ENCODE results near the gene NAV2.
"Not testable (repeated sequence)": the region's sequence is repeated elsewhere in the genome, so short reads cannot be mapped to it uniquely, and the experiment has no call there.

NAV2 gene

DNA sequence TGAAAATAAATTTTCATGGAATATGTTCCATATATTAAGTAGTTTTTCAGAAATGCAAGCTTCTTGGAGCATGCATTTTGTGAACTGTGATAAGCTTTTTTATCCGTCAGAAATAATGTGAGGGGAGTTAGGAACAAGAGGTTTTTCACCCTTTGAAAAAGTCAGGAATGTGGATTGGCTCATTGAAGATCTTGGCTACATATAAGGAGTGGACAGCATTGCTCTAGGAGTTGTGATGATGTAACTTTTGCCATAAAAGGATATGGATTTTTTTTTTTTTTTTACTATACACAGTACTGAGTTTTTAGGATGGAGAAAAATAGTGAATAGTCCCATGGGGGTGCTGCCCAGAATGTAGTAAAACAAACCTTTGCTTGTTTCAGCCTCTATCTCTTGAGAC, 180.2 kb downstream of the NAV2 start:
- no peak overlapping the region for H4K8ac ChIP-seq (ENCODE audit: low read depth, low read length)
- H4K12ac ChIP-seq (ENCODE audit: low read depth, low read length) = no peak overlapping the region
- no peak overlapping the region for H3K4me3 ChIP-seq (ENCODE audit: low read depth, low read length)
- no peak overlapping the region for H2AK5ac ChIP-seq (ENCODE audit: low read length)
- no peak overlapping the region for H3K14ac ChIP-seq (ENCODE audit: low read length)
- H3K23ac ChIP-seq (ENCODE audit: low read length) = no peak overlapping the region
- no peaks in the 10 kb centered on the region for H3K36me3 ChIP-seq (ENCODE audit: control insufficient read depth in 1 of 2, insufficient read depth in 2 of 2, low read length in 2 of 2)
- no peaks in the 10 kb centered on the region for H3K9me3 ChIP-seq (ENCODE audit: insufficient read depth, low read depth, low read length)
- no peak overlapping the region for H3K4me2 ChIP-seq (ENCODE audit: low read length)
- no peak overlapping the region for H3K27ac ChIP-seq (ENCODE audit: low read depth, low read length)
- H3K4ac ChIP-seq (ENCODE audit: low read depth, low read length) = no peak overlapping the region
- H3K4me1 ChIP-seq (ENCODE audit: control insufficient read depth in 1 of 2, insufficient read depth in 2 of 2, low read length in 2 of 2) = peaks cover 0 to 9% of the 10 kb centered on the region in 2 experiments
- H3K18ac ChIP-seq (ENCODE audit: low read length) = no peak overlapping the region
- WGBS (ENCODE audit: extremely low coverage, insufficient coverage, insufficient read length) = no CpG with 5 or more reads among the region's 1 CpG
- no peak overlapping the region for H2BK5ac ChIP-seq (ENCODE audit: low read depth, low read length, poor library complexity)
- H2BK120ac ChIP-seq (ENCODE audit: insufficient read depth, low read length, poor library complexity) = no peak overlapping the region
- no peak overlapping the region for H3K9ac ChIP-seq (ENCODE audit: low read length)
- H3K79me1 ChIP-seq (ENCODE audit: low read length) = no peaks in the 10 kb centered on the region
- H2AFZ ChIP-seq (ENCODE audit: insufficient read depth, low read length, poor library complexity) = no peak overlapping the region
- no peak overlapping the region for H4K91ac ChIP-seq (ENCODE audit: low read depth, low read length)
- H3K79me2 ChIP-seq (ENCODE audit: control insufficient read depth, insufficient read depth, low read length, poor library complexity) = no peaks in the 10 kb centered on the region
- H3K27me3 ChIP-seq (ENCODE audit: insufficient read depth, low read length) = no peaks in the 10 kb centered on the region
- DNase-seq = no peak
- H2BK12ac ChIP-seq (ENCODE audit: low read length) = no peak overlapping the region

DNA sequence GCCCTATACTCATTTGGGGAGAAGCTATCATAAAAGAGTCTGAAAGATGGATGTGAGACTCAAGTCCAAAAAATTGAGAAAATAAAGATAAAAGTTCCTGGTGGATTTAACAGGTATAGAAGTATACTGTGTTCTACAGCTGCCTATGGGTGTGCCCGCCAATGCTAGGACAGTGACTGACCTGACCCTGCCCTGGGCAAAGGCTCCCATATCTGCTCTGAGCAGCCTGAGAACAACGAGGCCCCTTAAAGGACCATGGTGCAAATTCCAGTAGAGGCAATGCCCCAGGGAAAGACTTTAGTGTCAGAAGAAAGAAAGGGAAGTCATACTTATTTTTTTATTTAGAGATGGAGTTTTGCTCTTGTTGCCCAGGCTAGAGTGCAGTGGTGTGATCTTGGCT, 181.8 kb downstream of the NAV2 start:
- Histone ChIP-seq H3K18ac (ENCODE audit: low read length) (no peak overlapping the region), H3K9me3 (ENCODE audit: insufficient read depth, low read depth, low read length) (no peaks in the 10 kb centered on the region), H3K79me1 (ENCODE audit: low read length) (no peaks in the 10 kb centered on the region), H2AFZ (ENCODE audit: insufficient read depth, low read length, poor library complexity) (no peak overlapping the region), H4K12ac (ENCODE audit: low read depth, low read length) (no peak overlapping the region), H3K14ac (ENCODE audit: low read length) (no peak overlapping the region), H3K9ac (ENCODE audit: low read length) (no peak overlapping the region), H3K4me3 (ENCODE audit: low read depth, low read length) (no peak overlapping the region), H4K8ac (ENCODE audit: low read depth, low read length) (no peak overlapping the region), H4K91ac (ENCODE audit: low read depth, low read length) (no peak overlapping the region), H3K4me1 (ENCODE audit: control insufficient read depth in 1 of 2, insufficient read depth in 2 of 2, low read length in 2 of 2) (peaks cover 0 to 9% of the 10 kb centered on the region in 2 experiments), H2AK5ac (ENCODE audit: low read length) (no peak overlapping the region), H2BK120ac (ENCODE audit: insufficient read depth, low read length, poor library complexity) (no peak overlapping the region), H3K4ac (ENCODE audit: low read depth, low read length) (no peak overlapping the region), H3K36me3 (ENCODE audit: control insufficient read depth in 1 of 2, insufficient read depth in 2 of 2, low read length in 2 of 2) (no peaks in the 10 kb centered on the region), H3K79me2 (ENCODE audit: control insufficient read depth, insufficient read depth, low read length, poor library complexity) (no peaks in the 10 kb centered on the region), H2BK5ac (ENCODE audit: low read depth, low read length, poor library complexity) (no peak overlapping the region), H3K23ac (ENCODE audit: low read length) (no peak overlapping the region), H3K4me2 (ENCODE audit: low read length) (no peak overlapping the region), H3K27ac (ENCODE audit: low read depth, low read length) (no peak overlapping the region), H2BK12ac (ENCODE audit: low read length) (no peak overlapping the region), H3K27me3 (ENCODE audit: insufficient read depth, low read length) (no peaks in the 10 kb centered on the region)
- no CpG with 5 or more reads among the region's 2 CpGs for WGBS (ENCODE audit: extremely low coverage, insufficient coverage, insufficient read length)
- DNase-seq = no peak

DNA sequence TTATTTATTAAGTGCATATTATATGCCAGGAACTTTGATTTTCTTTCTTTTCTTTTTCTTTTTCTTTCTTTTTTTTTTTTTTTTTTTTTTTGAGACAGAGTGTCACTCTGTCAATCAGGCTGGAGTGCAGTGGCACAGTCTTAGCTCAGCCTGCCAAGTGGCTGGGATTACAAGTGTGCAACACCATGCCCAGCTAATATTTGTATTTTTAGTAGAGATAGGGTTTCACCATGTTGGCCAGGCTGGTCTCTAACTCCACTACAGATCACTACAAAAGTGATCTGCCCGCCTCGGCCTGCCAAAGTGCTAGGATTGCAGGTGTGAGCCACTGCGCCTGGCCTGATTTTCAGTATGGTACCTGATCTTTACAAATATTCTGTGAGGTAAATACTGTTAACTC, 182.4 kb downstream of the NAV2 start:
- not testable (repeated sequence) for H3K4me3 ChIP-seq (ENCODE audit: low read depth, low read length); H3K9ac ChIP-seq (ENCODE audit: low read length); H2BK12ac ChIP-seq (ENCODE audit: low read length); H3K18ac ChIP-seq (ENCODE audit: low read length); H4K8ac ChIP-seq (ENCODE audit: low read depth, low read length); H4K12ac ChIP-seq (ENCODE audit: low read depth, low read length); H2AFZ ChIP-seq (ENCODE audit: insufficient read depth, low read length, poor library complexity); H3K9me3 ChIP-seq (ENCODE audit: insufficient read depth, low read depth, low read length); H3K27ac ChIP-seq (ENCODE audit: low read depth, low read length); H4K91ac ChIP-seq (ENCODE audit: low read depth, low read length); H3K14ac ChIP-seq (ENCODE audit: low read length); H3K27me3 ChIP-seq (ENCODE audit: insufficient read depth, low read length); H2AK5ac ChIP-seq (ENCODE audit: low read length); H3K79me1 ChIP-seq (ENCODE audit: low read length); H3K36me3 ChIP-seq (ENCODE audit: control insufficient read depth in 1 of 2, insufficient read depth in 2 of 2, low read length in 2 of 2); DNase-seq; H3K23ac ChIP-seq (ENCODE audit: low read length); H2BK120ac ChIP-seq (ENCODE audit: insufficient read depth, low read length, poor library complexity); H3K4me1 ChIP-seq (ENCODE audit: control insufficient read depth in 1 of 2, insufficient read depth in 2 of 2, low read length in 2 of 2); H3K4ac ChIP-seq (ENCODE audit: low read depth, low read length); H2BK5ac ChIP-seq (ENCODE audit: low read depth, low read length, poor library complexity); H3K79me2 ChIP-seq (ENCODE audit: control insufficient read depth, insufficient read depth, low read length, poor library complexity); H3K4me2 ChIP-seq (ENCODE audit: low read length)
- WGBS (ENCODE audit: extremely low coverage, insufficient coverage, insufficient read length) = no CpG with 5 or more reads among the region's 3 CpGs

DNA sequence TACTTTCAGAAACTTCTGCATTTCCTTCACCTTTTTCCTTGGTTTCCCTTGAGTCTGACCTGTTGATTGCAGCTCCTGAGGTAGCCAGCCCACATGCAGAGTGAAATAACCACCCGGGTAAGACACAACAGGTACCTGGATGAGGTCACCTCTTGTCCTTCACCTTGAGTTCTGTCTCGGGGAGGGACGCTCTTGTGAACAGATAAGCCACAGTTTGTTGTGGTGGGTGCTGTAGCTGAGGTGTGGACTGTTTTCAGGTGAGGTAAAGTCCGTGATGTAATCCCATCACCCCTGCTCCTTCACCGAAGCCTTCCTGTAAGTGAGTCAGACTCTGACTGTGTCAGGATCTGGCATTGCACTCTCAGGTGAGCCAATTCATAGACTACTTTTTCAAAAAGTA, 183.1 kb downstream of the NAV2 start:
- Histone ChIP-seq H3K4ac (ENCODE audit: low read depth, low read length) (no peak overlapping the region), H2BK5ac (ENCODE audit: low read depth, low read length, poor library complexity) (no peak overlapping the region), H3K9ac (ENCODE audit: low read length) (no peak overlapping the region), H3K79me2 (ENCODE audit: control insufficient read depth, insufficient read depth, low read length, poor library complexity) (no peaks in the 10 kb centered on the region), H3K14ac (ENCODE audit: low read length) (no peak overlapping the region), H2BK120ac (ENCODE audit: insufficient read depth, low read length, poor library complexity) (no peak overlapping the region), H2BK12ac (ENCODE audit: low read length) (no peak overlapping the region), H2AFZ (ENCODE audit: insufficient read depth, low read length, poor library complexity) (no peak overlapping the region), H3K27ac (ENCODE audit: low read depth, low read length) (no peak overlapping the region), H4K8ac (ENCODE audit: low read depth, low read length) (no peak overlapping the region), H4K12ac (ENCODE audit: low read depth, low read length) (no peak overlapping the region), H3K9me3 (ENCODE audit: insufficient read depth, low read depth, low read length) (no peaks in the 10 kb centered on the region), H3K23ac (ENCODE audit: low read length) (no peak overlapping the region), H3K36me3 (ENCODE audit: control insufficient read depth in 1 of 2, insufficient read depth in 2 of 2, low read length in 2 of 2) (no peaks in the 10 kb centered on the region), H3K4me1 (ENCODE audit: control insufficient read depth in 1 of 2, insufficient read depth in 2 of 2, low read length in 2 of 2) (peaks cover 0 to 4% of the 10 kb centered on the region in 2 experiments), H4K91ac (ENCODE audit: low read depth, low read length) (no peak overlapping the region), H3K4me2 (ENCODE audit: low read length) (no peak overlapping the region), H3K27me3 (ENCODE audit: insufficient read depth, low read length) (no peaks in the 10 kb centered on the region), H3K18ac (ENCODE audit: low read length) (no peak overlapping the region), H3K4me3 (ENCODE audit: low read depth, low read length) (no peak overlapping the region), H2AK5ac (ENCODE audit: low read length) (no peak overlapping the region), H3K79me1 (ENCODE audit: low read length) (no peaks in the 10 kb centered on the region)
- no peak for DNase-seq
- WGBS (ENCODE audit: extremely low coverage, insufficient coverage, insufficient read length) = no CpG with 5 or more reads among the region's 5 CpGs

Measured in trophoblast cell (in vitro differentiated cells and primary cell).